OCI-LY1 (cell line): ENCODE results near the gene DYRK3.

ENCODE experiments used
- H2AFZ ChIP-seq: fragments of 200-600 bp; sonication (generic), shearing (Covaris generic); 2 replicates; pipeline ENCODE4 v1.6.0; 2014; ENCODE audit warnings: antibody characterized with exemption, mild to moderate bottlenecking, low read length
- H3F3A ChIP-seq: fragments of 200-600 bp; sonication (generic), shearing (Covaris generic); 2 replicates; pipeline ENCODE4 v1.6.0; 2014; ENCODE audit warnings: mild to moderate bottlenecking, antibody characterized with exemption, low read length, moderate library complexity; ENCODE audit not compliant: insufficient read depth
- H3K27ac ChIP-seq: fragments of 200-600 bp; sonication (generic); 2 replicates; pipeline ENCODE4 v1.5.1; 2014; ENCODE audit warnings: low read length, mixed run types, mild to moderate bottlenecking, low read depth; ENCODE audit not compliant: poor library complexity, severe bottlenecking
- H3K27me3 ChIP-seq: fragments of 200-600 bp; sonication (generic); 2 replicates; pipeline ENCODE4 v1.6.0; 2014; ENCODE audit warnings: antibody characterized with exemption, mild to moderate bottlenecking, low read length, moderate library complexity; ENCODE audit not compliant: insufficient read depth
- H3K36me3 ChIP-seq: fragments of 200-600 bp; sonication (generic); 2 replicates; pipeline ENCODE4 v1.6.1; 2014; ENCODE audit warnings: mild to moderate bottlenecking, antibody characterized with exemption, low read length, moderate library complexity, mixed read lengths; ENCODE audit not compliant: insufficient read depth
- H3K4me1 ChIP-seq: fragments of 200-600 bp; sonication (generic); 2 replicates; pipeline ENCODE4 v1.5.1; 2014; ENCODE audit warnings: mild to moderate bottlenecking, low read length, moderate library complexity; ENCODE audit not compliant: insufficient read depth, severe bottlenecking
- H3K4me2 ChIP-seq: fragments of 200-600 bp; sonication (generic), shearing (Covaris generic); 2 replicates; pipeline ENCODE4 v1.6.1; 2014; ENCODE audit warnings: low read length
- H3K4me3 ChIP-seq: fragments of 200-600 bp; sonication (generic); 2 replicates; pipeline ENCODE4 v1.5.1; 2014; ENCODE audit warnings: low read length, low read depth, mild to moderate bottlenecking, mixed read lengths; ENCODE audit not compliant: poor library complexity, severe bottlenecking
- H3K79me2 ChIP-seq: fragments of 200-600 bp; shearing (Covaris generic); 2 replicates; pipeline ENCODE4 v1.6.1; 2016; ENCODE audit warnings: mixed run types, low read length, mixed read lengths; ENCODE audit not compliant: insufficient read depth
- H3K9ac ChIP-seq: fragments of 200-600 bp; sonication (generic), shearing (Covaris generic); 2 replicates; pipeline ENCODE4 v1.6.1; 2014; ENCODE audit warnings: mild to moderate bottlenecking, low read length, mixed read lengths
- H3K9me2 ChIP-seq: fragments of 200-600 bp; sonication (generic), shearing (Covaris generic); 2 replicates; pipeline ENCODE4 v1.6.1; 2014; ENCODE audit warnings: low read depth, mild to moderate bottlenecking, low read length, mixed read lengths
- H3K9me3 ChIP-seq: fragments of 200-600 bp; shearing (Covaris generic); 2 replicates; pipeline ENCODE4 v1.6.1; 2014; ENCODE audit warnings: low read length, mixed read lengths
- H4K20me1 ChIP-seq: fragments of 200-600 bp; sonication (generic), shearing (Covaris generic); 2 replicates; pipeline ENCODE4 v1.6.0; 2016; ENCODE audit warnings: mild to moderate bottlenecking, low read length; ENCODE audit not compliant: insufficient read depth
- EZH2 ChIP-seq: fragments of 200-600 bp; sonication (generic), shearing (Covaris generic); IDR thresholded peaks from 2 replicates; pipeline ENCODE4 v1.8.0; 2017; ENCODE audit warnings: borderline replicate concordance, mixed run types, mild to moderate bottlenecking, antibody characterized with exemption, low read length, moderate library complexity, mixed read lengths
- TF ChIP-seq, protein P1 (sequence below): fragments of 200-600 bp; sonication (generic), shearing (Covaris generic); IDR thresholded peaks from 2 replicates; pipeline ENCODE4 v1.5.1; 2017; ENCODE audit warnings: mild to moderate bottlenecking, antibody characterized with exemption, low read length, moderate library complexity, mixed read lengths

The DYRK3 gene

GRCh38 chr1:206651958-206652890 lies 16.9 kb downstream of the DYRK3 start:
- H2AFZ ChIP-seq = no peak overlapping the region
- no peak overlapping the region for H3K9ac ChIP-seq
- H3K27ac ChIP-seq = no peak overlapping the region
- no peaks in the 10 kb centered on the region for H3K27me3 ChIP-seq
- no peaks in the 10 kb centered on the region for H3K79me2 ChIP-seq
- no peaks in the 10 kb centered on the region for H3K4me1 ChIP-seq
- H3K4me2 ChIP-seq = no peak overlapping the region
- H3K36me3 ChIP-seq = peaks cover 7% of the 10 kb centered on the region; the same call in 1 of the 2 replicates
- no peaks in the 10 kb centered on the region for H3K9me2 ChIP-seq
- H3K9me3 ChIP-seq = no peaks in the 10 kb centered on the region
- H3K4me3 ChIP-seq = no peak overlapping the region
- TF ChIP-seq EZH2 = no peak
- TF ChIP-seq, protein P1, sequence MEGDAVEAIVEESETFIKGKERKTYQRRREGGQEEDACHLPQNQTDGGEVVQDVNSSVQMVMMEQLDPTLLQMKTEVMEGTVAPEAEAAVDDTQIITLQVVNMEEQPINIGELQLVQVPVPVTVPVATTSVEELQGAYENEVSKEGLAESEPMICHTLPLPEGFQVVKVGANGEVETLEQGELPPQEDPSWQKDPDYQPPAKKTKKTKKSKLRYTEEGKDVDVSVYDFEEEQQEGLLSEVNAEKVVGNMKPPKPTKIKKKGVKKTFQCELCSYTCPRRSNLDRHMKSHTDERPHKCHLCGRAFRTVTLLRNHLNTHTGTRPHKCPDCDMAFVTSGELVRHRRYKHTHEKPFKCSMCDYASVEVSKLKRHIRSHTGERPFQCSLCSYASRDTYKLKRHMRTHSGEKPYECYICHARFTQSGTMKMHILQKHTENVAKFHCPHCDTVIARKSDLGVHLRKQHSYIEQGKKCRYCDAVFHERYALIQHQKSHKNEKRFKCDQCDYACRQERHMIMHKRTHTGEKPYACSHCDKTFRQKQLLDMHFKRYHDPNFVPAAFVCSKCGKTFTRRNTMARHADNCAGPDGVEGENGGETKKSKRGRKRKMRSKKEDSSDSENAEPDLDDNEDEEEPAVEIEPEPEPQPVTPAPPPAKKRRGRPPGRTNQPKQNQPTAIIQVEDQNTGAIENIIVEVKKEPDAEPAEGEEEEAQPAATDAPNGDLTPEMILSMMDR = no peak
- no peaks in the 10 kb centered on the region for H4K20me1 ChIP-seq
- no peaks in the 10 kb centered on the region for H3F3A ChIP-seq

- no peak overlapping the region for H2AFZ ChIP-seq
- no peak overlapping the region for H3K4me2 ChIP-seq
- H3K4me1 ChIP-seq = peaks cover 6% of the 10 kb centered on the region
- no peak overlapping the region for H3K9ac ChIP-seq
- no peaks in the 10 kb centered on the region for H3K9me3 ChIP-seq
- no peaks in the 10 kb centered on the region for H3K9me2 ChIP-seq
- H3K79me2 ChIP-seq = no peaks in the 10 kb centered on the region
- no peak overlapping the region for H3K4me3 ChIP-seq
- H3K27me3 ChIP-seq = no peaks in the 10 kb centered on the region
- no peaks in the 10 kb centered on the region; the same call in 1 of the 2 replicates for H3K36me3 ChIP-seq
- no peak overlapping the region for H3K27ac ChIP-seq
- no peaks in the 10 kb centered on the region for H3F3A ChIP-seq
- TF ChIP-seq EZH2 = no peak
- TF ChIP-seq, protein P1 = no peak
- H4K20me1 ChIP-seq = no peaks in the 10 kb centered on the region
Observed at GRCh38 chr1:206653715-206654459, 18.6 kb downstream of the DYRK3 start.

- no peak for TF ChIP-seq EZH2
- TF ChIP-seq, protein P1 = no peak
- Histone ChIP-seq H3K9me2 (no peaks in the 10 kb centered on the region), H2AFZ (no peak overlapping the region), H3K4me2 (no peak overlapping the region), H3K79me2 (no peaks in the 10 kb centered on the region), H3K27ac (no peak overlapping the region), H3K4me1 (peaks cover 6% of the 10 kb centered on the region), H3K4me3 (no peak overlapping the region), H3F3A (no peaks in the 10 kb centered on the region), H3K36me3 (no peaks in the 10 kb centered on the region; the same call in 1 of the 2 replicates), H3K27me3 (no peaks in the 10 kb centered on the region), H3K9ac (no peak overlapping the region), H4K20me1 (no peaks in the 10 kb centered on the region), H3K9me3 (no peaks in the 10 kb centered on the region)
Observed at GRCh38 chr1:206654828-206655227, 19.5 kb downstream of the DYRK3 start.
